Stimulated activated CD8-positive, alpha-beta memory T cell treated with anti-CD3 and anti-CD28 coated beads, Interleukin-15, amount 100 ng/mL, for 24 hours (primary cell): ENCODE measurements around the gene ULK4.
"Not testable (repeated sequence)": the region's sequence is repeated elsewhere in the genome, so short reads cannot be mapped to it uniquely, and the experiment has no call there.

Experiments
- DNase-seq: peaks from one replicate; pipeline ENCODE4 v3.0.0-alpha.2; 2020; ENCODE audit warnings: low read depth

Gene ULK4

DNA sequence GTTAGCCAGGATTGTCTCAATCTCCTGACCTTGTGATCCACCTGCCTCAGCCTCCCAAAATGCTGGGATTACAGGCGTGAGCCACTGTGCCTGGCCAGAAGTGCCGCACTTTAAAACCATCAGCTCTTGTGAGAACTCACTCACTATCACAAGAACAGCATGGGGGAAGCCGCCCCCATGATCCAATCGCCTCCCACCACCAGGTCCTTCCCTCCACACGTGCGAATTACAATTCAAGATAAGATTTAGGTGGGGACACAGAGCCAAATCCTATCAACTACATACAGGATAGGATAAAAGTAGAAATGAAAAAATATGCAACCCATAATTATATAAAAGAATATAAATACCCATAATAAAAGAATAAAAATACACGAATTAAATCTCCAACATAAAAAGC, 199.0 kb downstream of the ULK4 start:
- not testable (repeated sequence) for DNase-seq

DNA sequence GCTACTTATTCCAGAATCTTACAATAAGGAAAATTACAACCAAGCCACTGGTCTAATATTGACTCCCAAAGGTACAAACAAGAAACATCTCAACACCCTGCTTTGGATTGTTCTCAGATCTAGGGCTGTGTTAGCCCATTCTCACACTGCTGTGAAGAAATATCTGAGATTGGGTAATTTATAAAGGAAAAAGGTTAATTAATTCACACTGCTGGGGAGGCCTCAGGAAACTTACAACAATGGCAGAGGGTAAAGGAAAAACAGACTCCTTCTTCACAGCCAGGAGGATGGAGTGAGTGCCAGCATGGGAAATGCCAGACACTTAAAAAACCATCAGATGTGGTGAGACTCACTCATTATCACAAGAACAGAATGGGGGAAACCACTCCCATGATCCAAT, 208.3 kb downstream of the ULK4 start:
- DNase-seq, result no peak

GRCh38 chr3:41751597-41751996, 210.3 kb downstream of the ULK4 start:
- DNase-seq, result no peak

DNA sequence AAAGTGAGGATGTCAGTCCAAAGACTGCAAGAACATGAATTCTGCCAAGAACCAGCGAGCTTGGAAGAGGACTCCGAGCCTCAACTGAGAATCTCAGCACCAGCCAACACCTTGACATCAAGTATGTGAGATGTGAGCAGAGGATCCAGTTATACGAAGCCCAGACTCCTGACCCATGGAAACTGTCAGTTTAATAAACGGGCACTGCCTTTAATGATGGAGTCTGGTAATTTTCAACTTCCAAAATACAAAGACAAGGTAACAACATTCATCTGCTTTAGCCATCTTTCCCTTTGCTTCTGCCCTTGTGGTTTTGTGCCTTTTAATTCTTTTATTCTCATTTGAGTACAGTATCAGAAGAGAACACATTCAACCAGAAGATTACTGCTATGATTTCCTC, 211.9 kb downstream of the ULK4 start:
- no peak for DNase-seq

DNA sequence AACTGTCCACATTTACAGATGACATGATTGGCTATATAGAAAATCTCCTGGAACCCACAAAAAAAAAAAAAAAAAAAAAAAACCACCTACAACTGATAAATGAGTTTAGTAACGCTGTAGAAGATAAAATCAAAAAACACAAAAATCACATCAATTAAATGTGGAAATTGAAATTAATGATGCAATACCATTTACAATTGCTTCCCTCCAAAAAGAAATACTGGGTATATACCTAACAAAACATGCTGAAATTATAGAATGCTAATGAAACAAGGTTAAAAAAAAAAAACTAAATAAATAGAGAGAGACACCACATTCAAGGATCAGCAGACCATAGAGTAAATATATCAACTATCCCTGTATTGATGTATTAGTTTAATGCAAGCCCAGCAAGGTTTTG, 215.7 kb downstream of the ULK4 start:
- no peak for DNase-seq

GRCh38 chr3:41742121-41742520, 219.8 kb downstream of the ULK4 start:
- DNase-seq, result no peak

DNA sequence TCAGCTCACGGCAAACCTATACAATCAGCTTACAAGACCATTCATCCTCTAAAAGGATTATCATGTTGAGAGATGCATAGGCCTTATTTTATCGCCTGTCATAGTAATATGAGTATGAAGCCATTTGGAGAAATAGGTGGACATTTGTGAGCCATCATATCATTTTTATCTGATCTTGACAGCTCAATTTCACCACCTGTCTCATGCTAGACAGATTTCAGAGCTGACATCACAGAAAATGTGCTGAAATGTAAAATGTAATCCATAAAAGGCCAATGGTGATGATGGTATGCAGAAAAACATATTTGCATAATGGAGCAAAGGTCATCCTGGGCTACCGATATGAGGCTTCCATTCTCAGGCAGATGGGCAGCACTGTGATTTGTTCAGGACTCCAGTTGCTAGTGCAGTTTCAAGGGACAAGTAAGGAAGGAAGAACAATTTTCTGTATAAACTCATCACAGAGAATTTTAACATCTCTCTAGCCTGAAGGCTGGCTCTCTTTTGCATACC, 221.5 kb downstream of the ULK4 start:
- no peak for DNase-seq

- no peak for DNase-seq
These were observed 235.0 kb downstream of the ULK4 start for GRCh38 chr3:41726891-41727290.

DNA sequence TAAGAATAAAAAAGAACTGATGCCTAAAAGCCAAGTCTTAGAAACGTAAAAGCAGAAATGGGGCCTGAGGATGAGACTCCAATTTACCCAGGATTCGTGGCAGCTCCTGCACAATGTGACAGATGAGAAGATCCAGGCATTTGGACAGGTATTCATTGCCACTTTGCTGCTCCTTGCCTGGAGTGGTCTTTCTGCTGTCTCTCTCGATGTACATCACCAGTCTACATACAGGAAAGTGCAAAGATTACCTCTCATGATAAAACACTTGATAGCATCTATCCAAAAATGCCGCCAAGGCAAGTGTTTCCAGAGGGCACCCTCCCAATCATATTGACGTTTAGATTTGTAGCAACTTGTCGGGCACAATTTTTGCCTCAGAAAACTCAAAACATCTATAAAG, 244.3 kb downstream of the ULK4 start:
- no peak for DNase-seq

- DNase-seq, result no peak
These were observed 245.4 kb downstream of the ULK4 start for GRCh38 chr3:41716471-41716870.

- DNase-seq, result no peak
These were observed 246.5 kb downstream of the ULK4 start for GRCh38 chr3:41715376-41715775.

DNA sequence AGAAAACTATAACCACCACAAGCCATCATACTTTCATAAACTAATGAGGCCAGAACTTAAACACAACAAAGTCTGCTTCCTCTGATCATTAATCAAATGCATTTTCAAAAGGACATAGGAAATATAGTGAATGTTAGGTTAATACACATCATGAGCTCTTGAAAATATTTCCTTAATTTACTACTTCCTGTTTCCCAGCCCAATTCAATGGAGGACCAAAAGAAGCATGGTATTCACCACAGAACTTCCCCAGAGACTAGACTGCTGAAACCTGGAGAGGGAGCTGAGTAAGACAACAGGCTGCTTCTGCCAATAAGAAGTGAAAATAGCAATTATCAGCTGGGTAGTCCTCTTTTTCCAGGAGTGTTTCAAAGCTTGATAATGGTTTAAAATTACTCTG, 250.3 kb downstream of the ULK4 start:
- DNase-seq, result no peak

DNA sequence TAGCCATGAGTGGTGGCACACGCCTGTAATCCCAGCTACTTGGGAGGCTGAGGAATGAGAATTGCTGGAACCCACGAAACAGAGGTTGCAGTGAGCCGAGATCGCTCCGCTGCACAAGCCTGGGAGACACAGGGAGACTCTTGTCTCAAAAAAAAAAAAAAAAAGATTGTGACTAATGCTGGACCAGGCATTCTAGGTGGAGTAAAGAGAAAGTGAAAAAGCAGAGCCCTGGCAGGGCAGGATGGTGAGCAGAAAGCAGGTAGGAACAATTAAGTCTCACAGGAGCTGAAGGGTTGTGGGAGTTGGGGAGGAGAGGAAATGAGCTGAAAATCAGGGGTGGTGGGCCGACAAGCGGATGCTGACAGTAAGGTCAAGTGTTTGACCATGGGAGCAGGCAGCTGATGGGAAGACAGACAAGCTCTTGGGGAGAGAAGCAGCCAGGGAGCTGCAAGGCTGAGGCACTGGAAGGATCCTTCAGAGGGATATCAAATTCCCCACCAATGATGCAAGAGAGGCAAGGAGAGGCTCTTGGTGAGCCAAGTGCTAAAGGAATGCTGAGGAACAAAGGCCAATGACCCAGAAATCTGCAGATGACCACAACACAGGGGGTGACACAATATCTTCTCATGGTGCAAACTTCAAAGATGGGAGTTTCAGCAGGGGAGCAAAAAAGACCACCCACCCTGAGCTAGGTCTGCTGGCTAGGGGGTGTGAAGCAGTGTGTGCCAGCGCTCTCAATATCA, 251.1 kb downstream of the ULK4 start:
- no peak for DNase-seq

- DNase-seq, result not testable (repeated sequence)
These were observed 252.7 kb downstream of the ULK4 start for GRCh38 chr3:41709213-41709612.

DNA sequence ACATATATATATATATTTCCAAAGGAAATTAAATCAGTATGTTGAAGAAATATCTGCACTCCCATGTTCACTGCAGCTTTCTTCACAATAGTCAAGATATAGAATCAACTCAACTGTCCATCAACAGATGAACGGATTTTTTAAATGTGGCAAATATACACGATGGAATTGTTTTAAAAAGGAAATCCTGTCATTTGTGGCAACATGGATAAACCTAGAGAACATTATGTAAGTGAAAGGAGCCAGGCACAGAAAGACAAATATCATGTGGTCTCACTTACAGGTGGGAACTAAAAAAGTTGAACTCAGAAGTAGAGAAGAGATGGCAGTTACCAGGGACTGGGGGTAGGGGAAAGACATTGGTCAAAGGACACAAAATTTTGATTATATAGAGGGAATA, 253.7 kb downstream of the ULK4 start:
- no peak for DNase-seq

DNA sequence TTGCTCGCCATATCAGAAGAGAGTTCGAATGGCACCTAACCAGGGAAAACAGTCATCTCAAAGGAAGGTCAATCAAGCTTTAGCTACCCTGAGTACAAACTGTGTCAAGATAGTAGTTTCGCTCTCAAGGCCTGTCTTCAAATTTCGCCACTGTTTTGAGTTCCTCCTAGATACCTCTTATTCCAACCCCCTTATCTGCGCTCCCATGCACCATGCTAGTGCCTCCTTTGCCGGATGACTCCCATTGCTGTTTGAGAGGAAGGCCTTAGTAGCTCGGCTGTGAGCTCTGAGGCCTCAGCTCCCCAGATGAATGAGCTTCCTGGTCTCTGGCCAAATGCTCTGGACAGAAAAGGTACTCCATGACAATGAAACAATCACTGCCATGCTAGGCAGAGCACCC, 256.0 kb downstream of the ULK4 start:
- DNase-seq, result no peak

DNA sequence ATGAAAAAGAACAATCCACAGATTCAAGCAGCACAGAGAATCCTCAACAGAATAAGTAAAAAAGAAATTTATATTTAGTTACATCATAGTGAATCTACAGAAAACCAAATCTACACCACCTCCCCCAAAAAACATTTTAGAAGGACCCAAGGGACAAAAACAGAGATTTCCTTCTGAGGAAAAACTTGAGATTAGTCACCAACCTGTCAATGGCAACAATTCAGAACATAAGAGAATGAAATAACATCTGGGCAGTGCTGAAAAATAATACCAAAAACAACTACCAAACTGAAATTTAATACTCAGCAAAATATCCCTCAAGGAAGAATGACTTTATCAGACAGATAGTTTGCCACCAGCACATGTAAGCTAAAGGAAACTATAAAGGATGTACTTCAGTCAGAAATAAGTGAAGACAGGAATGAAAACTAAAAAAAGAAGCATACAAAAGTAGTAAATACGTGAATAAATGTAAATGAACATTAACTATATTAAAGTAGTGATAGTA, 260.7 kb downstream of the ULK4 start:
- DNase-seq, result no peak

- no peak for DNase-seq
These were observed 261.7 kb downstream of the ULK4 start for GRCh38 chr3:41700155-41700554.

GRCh38 chr3:41698898-41699297, 263.0 kb downstream of the ULK4 start:
- no peak for DNase-seq

DNA sequence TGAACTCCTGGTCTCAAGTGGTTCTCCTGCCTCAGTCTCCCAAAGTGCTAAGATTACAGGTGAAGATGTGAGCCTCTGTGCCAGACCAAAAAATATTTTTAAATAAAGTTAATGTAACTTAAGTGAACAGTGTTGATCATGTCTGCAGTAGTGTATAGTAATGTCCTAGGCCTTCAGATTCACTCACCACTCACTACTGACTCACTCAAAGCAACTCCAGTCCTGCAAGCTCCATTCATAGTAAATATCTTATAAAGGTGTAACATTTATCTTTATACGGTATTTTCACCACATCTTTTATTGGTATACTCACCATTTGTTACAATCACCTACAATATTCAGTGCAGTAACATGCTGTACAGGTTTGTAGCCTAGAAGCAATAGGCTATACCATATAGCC, 264.2 kb downstream of the ULK4 start:
- DNase-seq, result no peak

DNA sequence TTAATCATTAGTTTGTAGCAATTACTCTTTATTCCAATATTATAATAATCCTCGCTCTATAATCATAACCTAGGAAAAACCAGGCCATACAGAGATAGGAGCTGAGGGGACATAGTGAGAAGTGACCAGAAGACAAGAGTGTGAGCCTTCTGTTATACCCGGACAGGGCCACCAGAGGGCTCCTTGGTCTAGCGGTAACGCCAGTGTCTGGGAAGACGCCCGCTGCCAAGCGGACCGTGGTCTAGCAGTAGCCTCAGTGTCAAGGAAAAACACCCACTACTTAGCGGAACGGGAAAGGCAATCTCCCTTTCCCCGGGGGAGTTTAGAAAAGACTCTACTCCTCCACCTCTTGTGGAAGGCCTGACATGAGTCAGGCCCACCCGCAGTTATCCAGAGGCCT, 266.1 kb downstream of the ULK4 start:
- not testable (repeated sequence) for DNase-seq

DNA sequence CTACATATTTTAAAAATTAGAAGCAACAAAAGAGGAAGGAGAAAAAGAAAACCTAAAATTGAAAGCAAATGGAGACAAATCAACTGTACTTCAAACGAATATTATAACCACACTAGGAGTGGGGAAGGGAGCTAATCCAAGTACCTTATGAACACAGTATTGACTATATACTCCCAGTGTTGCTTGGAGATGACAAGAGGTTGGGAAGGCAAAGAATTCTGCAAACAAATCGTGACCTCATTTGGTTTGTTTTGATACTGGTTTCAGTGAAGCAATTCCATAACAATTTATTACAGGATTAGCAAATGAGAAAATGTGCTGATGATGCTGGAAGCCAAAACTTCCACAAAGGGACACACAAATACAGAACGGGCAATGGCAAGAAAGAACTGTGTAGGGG, 268.1 kb downstream of the ULK4 start:
- no peak for DNase-seq

DNA sequence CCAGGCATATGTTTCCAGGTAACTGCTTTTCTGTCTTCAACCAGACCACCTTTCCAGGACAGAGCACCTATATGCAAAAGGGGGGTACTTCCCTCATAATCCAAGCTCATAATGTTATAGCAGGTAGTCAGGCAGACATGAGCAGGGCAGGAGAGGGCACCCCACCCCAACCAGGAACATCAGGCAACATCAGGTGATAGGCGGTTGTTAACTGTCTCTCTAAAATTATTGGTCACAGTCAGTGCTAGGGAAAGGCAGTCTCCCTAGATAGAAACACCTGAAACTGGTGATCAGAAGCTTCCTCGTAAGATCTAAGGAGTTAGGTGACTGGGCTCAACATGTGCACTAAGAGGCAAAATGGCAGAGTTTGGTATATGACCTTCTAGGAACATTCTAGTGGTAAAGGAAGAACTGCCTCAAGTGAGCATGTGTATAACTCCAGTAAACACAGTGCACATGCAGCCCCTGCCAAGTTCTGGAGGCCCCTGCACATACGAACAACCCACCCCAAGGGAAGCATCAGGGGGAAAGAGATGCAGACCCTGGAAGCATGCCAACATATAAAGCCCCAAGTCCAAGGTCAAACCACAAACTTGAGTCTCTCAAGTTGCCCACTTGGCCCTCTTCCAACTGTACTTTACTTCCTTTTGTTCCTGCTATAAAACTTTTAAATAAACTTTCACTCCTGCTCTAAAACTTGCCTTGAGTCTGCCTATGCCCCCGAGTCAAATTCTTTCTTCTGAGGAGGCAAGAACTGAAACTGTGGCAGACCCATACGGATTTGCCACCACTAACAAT, 270.9 kb downstream of the ULK4 start:
- no peak for DNase-seq
